Endothelial cell of umbilical vein (primary cell): ENCODE results near the gene GLTP. TPM values are rescaled to one million over a fixed set of nuclear protein-coding genes. Genes with fewer than 3 reads are reported as not detected.

Source experiments
- BruUV-seq: library from RNA; stranded (reverse); fragments of 400-500 nt; replicated peaks from 2 replicates; lab custom pipeline; 2021; lab: Mats Ljungman, UMichigan
- CTCF ChIA-PET: fragments of 300-600, 350-600 bp; sonication (Branson Sonifier 250); formaldehyde crosslinking; loops from one replicate; lab custom pipeline; 2021; ENCODE audit warnings: antibody characterized with exemption, inconsistent platforms; lab: Charles Lee
- POLR2A ChIA-PET: fragments of 300-600, 350-600 bp; sonication (Branson Sonifier 250); formaldehyde crosslinking; loops from one replicate; lab custom pipeline; 2021; ENCODE audit warnings: antibody characterized with exemption, inconsistent platforms; lab: Charles Lee
- DNase-seq: peaks from one replicate; pipeline ENCODE4 v3.0.0-alpha.2; 2011; ENCODE audit warnings: low read depth, low spot score
- FAIRE-seq: peaks from 2 replicates; lab custom pipeline; 2011; peaks lifted over from hg19 to GRCh38; lab: Jason Lieb, UNC
- H2AFZ ChIP-seq: 2 replicates; pipeline ENCODE4 v1.6.0; 2012; ENCODE audit warnings: low read depth, low read length, control low read depth, inconsistent platforms
- H3K27ac ChIP-seq: 2 replicates; pipeline ENCODE4 v1.5.1; 2011; ENCODE audit warnings: low read depth, mild to moderate bottlenecking, control low read depth, low read length, moderate library complexity; ENCODE audit not compliant: insufficient read depth
- H3K27me3 ChIP-seq, 2 experiments: 2 replicates each; pipeline versions ENCODE4 v1.6.0 to v1.6.1; 2011; ENCODE audit warnings: low read length in 2 of 2, mixed read lengths in 1 of 2; ENCODE audit not compliant: control insufficient read depth in 2 of 2, insufficient read depth in 2 of 2
- H3K36me3 ChIP-seq, 2 experiments: 2 replicates in 1 of 2; 3 replicates in 1 of 2; pipeline ENCODE4 v1.5.1; 2011; ENCODE audit warnings: low read length in 2 of 2, mild to moderate bottlenecking in 1 of 2, moderate library complexity in 1 of 2; ENCODE audit not compliant: control insufficient read depth in 2 of 2, insufficient read depth in 2 of 2; ENCODE audit errors: extremely low read depth in 1 of 2
- H3K4me1 ChIP-seq: 3 replicates; pipeline ENCODE4 v1.5.1; 2011; ENCODE audit warnings: mild to moderate bottlenecking, low read length; ENCODE audit not compliant: control insufficient read depth, insufficient read depth; ENCODE audit errors: extremely low read depth
- H3K4me2 ChIP-seq: 2 replicates; pipeline ENCODE4 v1.6.1; 2011; ENCODE audit warnings: low read length, control low read depth, mixed read lengths; ENCODE audit not compliant: insufficient read depth
- H3K4me3 ChIP-seq, 3 experiments: fragments of 200-600 bp in 1 of 3; sonication (generic), shearing (Covaris generic) in 1 of 3; replicated peaks in 1 of 3; 2 replicates each; pipeline ENCODE4 v1.5.1; 2011 to 2016; ENCODE audit warnings: control low read depth in 3 of 3, low read length in 3 of 3, mild to moderate bottlenecking in 2 of 3, inconsistent platforms in 1 of 3, low read depth in 1 of 3, moderate library complexity in 1 of 3; ENCODE audit not compliant: insufficient read depth in 1 of 3
- H3K79me2 ChIP-seq: 2 replicates; pipeline ENCODE4 v1.6.0; 2012; ENCODE audit warnings: low read length, inconsistent platforms; ENCODE audit not compliant: control insufficient read depth, insufficient read depth
- H3K9ac ChIP-seq: replicated peaks from 2 replicates; pipeline ENCODE3; 2011; ENCODE audit warnings: low read length, control low read depth; ENCODE audit not compliant: insufficient read depth; ENCODE audit errors: extremely low read depth
- H3K9me1 ChIP-seq: replicated peaks from 3 replicates; pipeline ENCODE4 v1.6.0; 2011; ENCODE audit warnings: mild to moderate bottlenecking, low read length; ENCODE audit not compliant: control insufficient read depth, insufficient read depth; ENCODE audit errors: extremely low read depth
- H3K9me3 ChIP-seq: replicated peaks from 2 replicates; pipeline ENCODE4 v1.5.1; 2012; ENCODE audit warnings: low read length, inconsistent platforms; ENCODE audit not compliant: control insufficient read depth, insufficient read depth
- H4K20me1 ChIP-seq: replicated peaks from 2 replicates; pipeline ENCODE3; 2011; ENCODE audit warnings: mild to moderate bottlenecking, low read length; ENCODE audit not compliant: control insufficient read depth, insufficient read depth; ENCODE audit errors: extremely low read depth
- CTCF ChIP-seq, 2 donors: IDR thresholded peaks; 1 replicate in 1 of 2; 2 replicates in 1 of 2; pipeline ENCODE4 v1.5.1; 2011; ENCODE audit warnings: low read length in 2 of 2, mild to moderate bottlenecking in 2 of 2, moderate library complexity in 2 of 2, control low read depth in 1 of 2, inconsistent platforms in 1 of 2, low read depth in 1 of 2; ENCODE audit not compliant: insufficient read depth in 1 of 2; ENCODE audit errors: extremely low read depth in 1 of 2
- EZH2 ChIP-seq: IDR thresholded peaks from 2 replicates; pipeline ENCODE4 v1.6.1; 2012; ENCODE audit warnings: borderline replicate concordance, low read depth, mild to moderate bottlenecking, moderate library complexity, low read length, inconsistent platforms; ENCODE audit not compliant: severe bottlenecking
- FOS ChIP-seq: IDR thresholded peaks from 2 replicates; pipeline ENCODE4 v1.6.1; 2011; ENCODE audit warnings: mild to moderate bottlenecking, low read length, moderate library complexity, borderline replicate concordance; ENCODE audit not compliant: insufficient read depth
- GATA2 ChIP-seq: IDR thresholded peaks from 2 replicates; pipeline ENCODE4 v1.7.0; 2011; ENCODE audit warnings: low read depth, mild to moderate bottlenecking, moderate library complexity, mixed read lengths, low read length; ENCODE audit not compliant: insufficient read length, insufficient read depth
- JUN ChIP-seq: IDR thresholded peaks from 2 replicates; pipeline ENCODE4 v1.6.1; 2011; ENCODE audit warnings: borderline replicate concordance, low read depth; ENCODE audit not compliant: insufficient read length, insufficient read depth
- MAX ChIP-seq: IDR thresholded peaks from 2 replicates; pipeline ENCODE4 v1.6.1; 2011; ENCODE audit not compliant: insufficient read depth, insufficient read length
- MYC ChIP-seq: IDR thresholded peaks from one replicate; pipeline ENCODE4 v1.6.1; 2011; ENCODE audit warnings: mild to moderate bottlenecking, low read depth, low read length
- POLR2A ChIP-seq: IDR thresholded peaks from 2 replicates; pipeline ENCODE4 v1.6.1; 2012; ENCODE audit warnings: low read depth, mild to moderate bottlenecking, control low read depth, low read length
- POLR2AphosphoS5 ChIP-seq: IDR thresholded peaks from 2 replicates; pipeline ENCODE4 v1.6.1; 2012; ENCODE audit warnings: low read depth, mild to moderate bottlenecking, control low read depth, low read length, moderate library complexity; ENCODE audit not compliant: insufficient read depth
- dilution Hi-C: fragments of 300-500 bp; cut with MboI; formaldehyde crosslinking; loops from one replicate; pipeline ENCODE4 v1.15.0; 2019; ENCODE audit warnings: low sequenced_read_pairs; ENCODE audit not compliant: extremely low pct_ligation_motif_present
- intact Hi-C: fragments of 100-400 bp; cut with micrococcal nuclease; formaldehyde crosslinking; loops from one replicate; pipeline ENCODE4 v1.10.0; 2022
- polyA plus RNA-seq, 4 experiments: library from polyadenylated mRNA; depleted of rRNA in 3 of 4; stranded (reverse) in 3 of 4; unstranded in 1 of 4; fragments of >200 nt; gene quantifications; 2 replicates each; pipeline versions ENCODE4 v1.2.1 to v1.2.3, GENCODE V29; 2011 to 2012; ENCODE audit warnings: missing spikeins in 1 of 4
- total RNA-seq: library from RNA; stranded (reverse); gene quantifications from 2 replicates; pipeline ENCODE4 v1.2.3, GENCODE V29; 2021

Gene GLTP
- total and polyA plus RNA-seq, 2 donors (not counting 3 experiments of a cell fraction or from before 2014, with no cell fraction given) = 21.5 to 46.6 TPM

GRCh38 chr12:109820816-109821381, 59.4 kb downstream of the GLTP start:
- CTCF ChIA-PET = interaction anchor here (1.0 to 3.3 kb wide), 2 partner anchors 12 to 24 kb away, joined by 3 to 13 read pairs; partner anchors contain the start of gene TRPV4
- no peak overlapping the region for H3K4me3 ChIP-seq
- TF ChIP-seq JUN (no peak), MAX (no peak), POLR2AphosphoS5 (no peak), CTCF (IDR thresholded peaks at IDR 0.05; ENCODE audit: extremely low read depth in 1 of 2, insufficient read depth in 1 of 2, low read depth in 1 of 2, low read length in 2 of 2) (no peak), EZH2 (no peak), FOS (no peak), POLR2A (no peak), MYC (no peak), GATA2 (no peak)
- no TSS peak for BruUV-seq
- intact Hi-C loops = no loop called here
- no peak overlapping the region for H3K27ac ChIP-seq
- dilution Hi-C loops = no loop called here
- no peak overlapping the region for H3K4me2 ChIP-seq
- POLR2A ChIA-PET = interaction anchor here (0.6 kb wide), 1 partner anchor 625 kb away, joined by 3 read pairs; no protein-coding TSS in a partner anchor
- H3K9me1 ChIP-seq = no peaks in the 10 kb centered on the region
- H3K27me3 ChIP-seq = no peaks in the 10 kb centered on the region
- H3K9me3 ChIP-seq = no peaks in the 10 kb centered on the region
- H2AFZ ChIP-seq = no peak overlapping the region
- H3K9ac ChIP-seq = no peak overlapping the region
- FAIRE-seq = no peak
- DNase-seq = no peak
- H4K20me1 ChIP-seq = no peaks in the 10 kb centered on the region
- no peaks in the 10 kb centered on the region for H3K4me1 ChIP-seq
- H3K79me2 ChIP-seq = no peaks in the 10 kb centered on the region
- H3K36me3 ChIP-seq = no peaks in the 10 kb centered on the region
